Panc1 (cell line): ENCODE results near the gene HAUS8. TPM values are rescaled to one million over a fixed set of nuclear protein-coding genes. Genes with fewer than 3 reads are reported as not detected.

Source experiments
- ATAC-seq: fragments of 200-7000 bp; cut with Tn5 transposase; 2 replicates; pipeline ENCODE4 v1.9.1; 2020; ENCODE audit warnings: mild to moderate bottlenecking, moderate library complexity
- BruUV-seq: library from RNA; stranded (reverse); fragments of 400-500 nt; replicated peaks from 2 replicates; lab custom pipeline; 2021; lab: Mats Ljungman, UMichigan
- CTCF ChIA-PET: fragments of 300-600 bp; sonication (Branson Sonifier 250); formaldehyde crosslinking; loops from one replicate; lab custom pipeline; 2022; ENCODE audit warnings: antibody characterized with exemption; lab: Charles Lee
- POLR2A ChIA-PET: fragments of 300-600 bp; sonication (Branson Sonifier 250); formaldehyde crosslinking; loops from one replicate; lab custom pipeline; 2022; ENCODE audit warnings: antibody characterized with exemption; lab: Charles Lee
- DNase-seq: peaks from one replicate; pipeline ENCODE4 v3.0.0-alpha.2; 2010; ENCODE audit warnings: low read depth, low spot score
- H3K27ac ChIP-seq: 2 replicates; pipeline ENCODE4 v1.5.1; 2011; ENCODE audit warnings: mild to moderate bottlenecking, low read length, inconsistent platforms
- H3K27me3 ChIP-seq: fragments of 200-500 bp; sonication (Bioruptor generic); 2 replicates; pipeline ENCODE4 v1.6.0; 2014; ENCODE audit warnings: low read length, inconsistent platforms; ENCODE audit not compliant: control insufficient read depth, insufficient read depth
- H3K36me3 ChIP-seq: fragments of 200-500 bp; sonication (Bioruptor generic); 2 replicates; pipeline ENCODE4 v1.5.1; 2014; ENCODE audit warnings: inconsistent platforms, mild to moderate bottlenecking, low read length, moderate library complexity; ENCODE audit not compliant: control insufficient read depth, insufficient read depth
- H3K4me1 ChIP-seq: 2 replicates; pipeline ENCODE4 v1.5.1; 2011; ENCODE audit warnings: inconsistent platforms, mild to moderate bottlenecking, low read length, moderate library complexity; ENCODE audit not compliant: control insufficient read depth, insufficient read depth
- H3K4me3 ChIP-seq, 2 experiments: 2 replicates each; pipeline ENCODE4 v1.5.1; 2011 to 2012; ENCODE audit warnings: low read depth in 2 of 2, low read length in 2 of 2, mild to moderate bottlenecking in 2 of 2, inconsistent platforms in 1 of 2, moderate library complexity in 1 of 2
- H3K9me3 ChIP-seq: fragments of 200-500 bp; sonication (Bioruptor generic); 2 replicates; pipeline ENCODE4 v1.5.1; 2014; ENCODE audit warnings: low read depth, mild to moderate bottlenecking, inconsistent platforms, low read length, moderate library complexity; ENCODE audit not compliant: control insufficient read depth, insufficient read depth
- CTCF ChIP-seq: fragments of 450-650 bp; IDR thresholded peaks from 2 replicates; pipeline ENCODE4 v1.5.1; 2017; ENCODE audit warnings: mild to moderate bottlenecking
- POLR2AphosphoS5 ChIP-seq: IDR thresholded peaks from 2 replicates; pipeline ENCODE4 v1.6.1; 2012; ENCODE audit warnings: mild to moderate bottlenecking, low read depth, low read length, moderate library complexity
- REST ChIP-seq, 2 experiments: IDR thresholded peaks; 2 replicates each; pipeline ENCODE4 v1.6.1; 2011 to 2012; ENCODE audit warnings: low read depth in 2 of 2, control low read depth in 1 of 2, low read length in 1 of 2, mild to moderate bottlenecking in 1 of 2, moderate library complexity in 1 of 2; ENCODE audit not compliant: insufficient read depth in 1 of 2
- SIN3A ChIP-seq: IDR thresholded peaks from 2 replicates; pipeline ENCODE4 v1.6.1; 2012; ENCODE audit warnings: low read depth, mild to moderate bottlenecking, low read length, moderate library complexity, borderline replicate concordance; ENCODE audit not compliant: insufficient read depth
- TCF7L2 ChIP-seq: IDR thresholded peaks from 2 replicates; pipeline ENCODE4 v1.6.1; 2011; ENCODE audit warnings: mild to moderate bottlenecking, low read depth, low read length, inconsistent platforms
- in situ Hi-C: cut with HindIII; loops from 2 replicates; pipeline ENCODE4 v1.10.0; 2016; ENCODE audit warnings: low sequenced_read_pairs, low pct_unique_long_range_greater_than_20kb
- intact Hi-C: fragments of 100-400 bp; cut with micrococcal nuclease; formaldehyde crosslinking; loops from one replicate; pipeline ENCODE4 v1.10.0; 2022; ENCODE audit not compliant: unreplicated experiment
- total RNA-seq: library from RNA; stranded (reverse); gene quantifications from one replicate; pipeline ENCODE4 v1.2.1, GENCODE V29; 2021; ENCODE audit not compliant: unreplicated experiment

Gene HAUS8
- total RNA-seq, 1 experiment from 2014 or later: 18.2 TPM

DNA sequence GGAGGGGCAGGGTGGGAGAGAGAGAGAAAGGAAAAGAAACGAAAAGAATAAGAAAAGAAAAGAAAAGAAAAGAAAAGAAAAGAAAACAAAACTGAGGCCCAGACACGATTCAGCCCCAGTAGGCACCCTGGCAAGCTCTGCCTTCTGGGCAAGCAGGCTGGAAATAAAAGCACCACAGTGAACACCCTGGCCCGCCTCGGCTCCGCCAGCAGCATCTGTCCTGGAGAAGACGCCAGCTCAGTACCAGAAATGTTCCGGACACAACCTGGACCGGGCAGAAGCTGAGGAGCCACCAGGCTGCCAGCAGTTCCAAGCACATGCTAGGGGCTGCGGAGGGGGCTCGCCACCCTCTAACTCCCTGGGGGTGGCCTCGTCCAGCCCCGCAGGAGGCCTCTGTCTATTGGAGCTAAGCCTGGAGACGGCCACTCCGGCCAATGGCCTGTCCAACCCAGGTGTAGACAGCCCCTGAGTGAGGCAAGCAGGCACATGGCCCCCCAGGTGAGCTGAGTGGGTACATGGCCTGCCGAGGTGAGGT lies 37.2 kb downstream of the HAUS8 start:
- H3K9me3 ChIP-seq: no peaks in the 10 kb centered on the region
- intact Hi-C loops: no loop called here
- BruUV-seq: no TSS peak
- TF ChIP-seq REST (IDR thresholded peaks at IDR 0.05; ENCODE audit: insufficient read depth in 1 of 2, low read depth in 2 of 2, low read length in 1 of 2) (no peak), CTCF (no peak), POLR2AphosphoS5 (no peak), SIN3A (no peak), TCF7L2 (no peak)
- ATAC-seq (peak; percentile 53; the same call in 1 of the 2 replicates), DNase-seq (no peak)
- ChIA-PET POLR2A (no interaction called here), CTCF (no interaction called here)
- no peaks in the 10 kb centered on the region for H3K27me3 ChIP-seq
- H3K27ac ChIP-seq: no peak overlapping the region
- H3K36me3 ChIP-seq: no peaks in the 10 kb centered on the region
- in situ Hi-C loops: no loop called here
- H3K4me1 ChIP-seq: no peaks in the 10 kb centered on the region
- H3K4me3 ChIP-seq: no peak overlapping the region

- no peak for ATAC-seq
Observed at GRCh38 chr19:17037184-17037583, 38.1 kb downstream of the HAUS8 start.

GRCh38 chr19:17036640-17037039 lies 38.6 kb downstream of the HAUS8 start:
- ATAC-seq: no peak
- CTCF ChIA-PET: no interaction called here
- intact Hi-C loops: no loop called here

More at GRCh38 chr19:17037184-17037583, 38.1 kb downstream of the HAUS8 start:
- intact Hi-C loops (no loop called here), in situ Hi-C loops (no loop called here)
- Histone ChIP-seq H3K4me1 (no peaks in the 10 kb centered on the region), H3K27me3 (no peaks in the 10 kb centered on the region), H3K27ac (no peak overlapping the region), H3K9me3 (no peaks in the 10 kb centered on the region), H3K36me3 (no peaks in the 10 kb centered on the region), H3K4me3 (no peak overlapping the region)
- ChIA-PET POLR2A (no interaction called here), CTCF (no interaction called here)
- TF ChIP-seq SIN3A: no peak
- no peak for DNase-seq
- BruUV-seq: no TSS peak

More at GRCh38 chr19:17036640-17037039, 38.6 kb downstream of the HAUS8 start:
- Histone ChIP-seq H3K4me1 (no peaks in the 10 kb centered on the region), H3K4me3 (no peak overlapping the region), H3K27me3 (no peaks in the 10 kb centered on the region), H3K9me3 (no peaks in the 10 kb centered on the region), H3K36me3 (no peaks in the 10 kb centered on the region), H3K27ac (no peak overlapping the region)
- POLR2A ChIA-PET: no interaction called here
- TF ChIP-seq REST (IDR thresholded peaks at IDR 0.05; ENCODE audit: insufficient read depth in 1 of 2, low read depth in 2 of 2, low read length in 1 of 2) (no peak), SIN3A (no peak), POLR2AphosphoS5 (no peak), TCF7L2 (no peak), CTCF (no peak)
- no TSS peak for BruUV-seq
- in situ Hi-C loops: no loop called here
- DNase-seq: no peak
